NCI-H226 (cell line): ENCODE data around the gene GABARAPL1.
"Not testable (repeated sequence)": the region's sequence is repeated elsewhere in the genome, so short reads cannot be mapped to it uniquely, and the experiment has no call there.

ENCODE experiments used
- DNase-seq: peaks from one replicate; pipeline ENCODE4 v3.0.0-alpha.2; 2015

GABARAPL1 gene

DNA sequence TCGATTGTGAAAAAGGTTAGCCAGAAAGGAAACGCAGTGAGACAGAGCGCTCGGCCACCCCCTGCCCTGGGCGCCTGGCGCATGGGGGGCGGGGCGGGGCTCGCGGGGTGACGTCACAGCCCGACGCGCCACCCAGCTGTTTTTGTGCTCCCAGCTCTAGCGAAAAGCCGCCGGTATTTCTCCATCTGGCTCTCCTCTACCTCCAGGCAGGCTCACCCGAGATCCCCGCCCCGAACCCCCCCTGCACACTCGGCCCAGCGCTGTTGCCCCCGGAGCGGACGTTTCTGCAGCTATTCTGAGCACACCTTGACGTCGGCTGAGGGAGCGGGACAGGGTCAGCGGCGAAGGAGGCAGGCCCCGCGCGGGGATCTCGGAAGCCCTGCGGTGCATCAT is at the start of gene GABARAPL1:
TSS of gene GABARAPL1 (plus strand) at position 139 of the 393 bp plus-strand sequence. CDS start at position 392, 253 bp downstream.
- DNase-seq: peak; percentile 78

DNA sequence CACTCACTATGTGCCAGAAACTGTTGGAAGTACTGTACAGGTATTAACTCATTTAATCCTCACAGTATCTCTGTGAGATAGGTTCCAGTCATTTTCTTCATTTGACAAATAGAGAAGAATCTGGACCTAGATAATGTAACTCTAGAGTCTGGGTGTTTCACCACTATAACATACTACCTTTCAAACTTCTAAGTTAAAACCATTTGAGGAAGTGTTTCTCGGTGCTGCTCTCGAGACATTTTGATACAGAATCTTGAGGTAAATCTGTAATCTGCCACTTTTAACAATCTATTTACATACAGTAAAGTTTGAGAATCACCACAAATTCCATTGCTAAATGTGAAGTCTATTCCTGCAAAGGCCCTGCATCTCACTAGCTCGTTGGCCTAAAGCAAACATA is 49.6 kb upstream of the GABARAPL1 start:
- no peak for DNase-seq

DNA sequence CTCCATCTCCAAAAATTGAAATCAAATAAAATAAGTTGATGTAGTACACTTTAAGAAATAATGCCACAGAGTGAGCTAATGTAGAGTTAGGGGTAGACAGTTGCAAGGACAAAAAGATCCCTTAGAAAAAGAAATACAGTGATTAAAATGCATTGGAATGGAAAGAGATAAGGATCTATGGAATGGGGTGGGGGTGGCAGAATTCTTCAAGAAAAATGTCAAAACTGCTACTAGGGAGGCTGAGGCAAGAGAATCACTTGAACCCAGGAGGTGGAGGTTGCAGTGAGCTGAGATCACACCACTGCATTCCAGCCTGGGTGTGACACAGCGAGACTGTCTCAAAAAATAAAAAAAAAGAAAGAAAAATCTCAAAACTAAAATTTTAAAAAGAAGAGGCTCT is 47.3 kb upstream of the GABARAPL1 start:
- no peak for DNase-seq

DNA sequence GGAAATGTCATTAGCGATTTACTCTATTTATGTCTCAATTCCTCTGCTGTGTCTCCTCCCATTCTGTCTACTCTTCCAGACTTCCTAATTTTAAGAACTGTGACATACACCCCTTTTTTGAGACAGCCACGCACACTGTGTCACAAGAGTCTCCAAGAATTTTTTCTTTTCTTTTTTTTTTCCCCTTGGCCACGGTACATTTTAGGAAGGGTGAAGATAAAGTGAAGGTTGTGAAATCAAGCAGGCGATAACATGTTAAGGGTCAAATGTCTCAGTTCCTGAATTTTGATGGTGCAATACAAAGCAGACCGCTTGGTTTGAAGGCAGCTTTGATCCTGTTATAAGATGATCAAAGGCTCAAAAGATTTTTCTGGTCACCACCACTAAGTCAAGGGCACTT is 45.1 kb upstream of the GABARAPL1 start:
- DNase-seq: no peak

DNA sequence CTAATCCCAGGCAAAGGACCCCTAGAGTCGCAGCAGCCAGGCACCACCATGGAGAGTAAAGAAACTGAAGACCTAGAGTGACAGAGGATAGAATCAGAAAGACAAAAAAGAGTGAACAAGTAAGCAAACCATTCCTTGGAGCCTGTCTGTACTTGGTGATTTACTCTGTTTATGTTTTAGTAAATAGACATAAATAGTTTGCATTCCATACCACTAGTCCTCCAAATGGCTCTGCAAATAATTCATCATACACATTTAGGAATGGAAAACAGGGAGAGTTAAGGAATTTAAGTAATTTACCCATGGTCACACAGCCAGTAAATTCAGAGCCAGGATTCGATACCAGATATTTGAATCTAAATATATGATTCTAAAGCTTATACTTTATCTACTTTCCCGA is 43.6 kb upstream of the GABARAPL1 start:
- DNase-seq: no peak

DNA sequence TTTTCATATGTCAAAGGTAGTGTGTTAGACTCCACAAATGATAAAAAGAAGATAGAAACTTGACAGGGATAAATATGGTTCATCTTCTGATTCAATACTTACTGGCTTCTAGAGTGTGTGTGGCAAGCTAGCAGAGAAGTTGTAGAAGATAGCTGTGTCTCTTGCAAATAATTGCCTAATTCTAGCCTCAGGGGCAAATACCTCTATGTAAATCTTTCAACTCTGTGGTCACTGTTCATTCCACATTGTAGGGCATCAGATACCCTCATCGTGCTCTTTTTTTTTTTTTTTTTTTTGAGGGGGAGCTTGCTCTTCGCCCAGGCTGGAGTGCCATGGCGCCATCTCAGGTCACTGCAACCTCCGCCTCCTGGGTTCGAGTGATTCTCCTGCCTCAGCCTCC is 42.5 kb upstream of the GABARAPL1 start:
- DNase-seq: peak; percentile 89

DNA sequence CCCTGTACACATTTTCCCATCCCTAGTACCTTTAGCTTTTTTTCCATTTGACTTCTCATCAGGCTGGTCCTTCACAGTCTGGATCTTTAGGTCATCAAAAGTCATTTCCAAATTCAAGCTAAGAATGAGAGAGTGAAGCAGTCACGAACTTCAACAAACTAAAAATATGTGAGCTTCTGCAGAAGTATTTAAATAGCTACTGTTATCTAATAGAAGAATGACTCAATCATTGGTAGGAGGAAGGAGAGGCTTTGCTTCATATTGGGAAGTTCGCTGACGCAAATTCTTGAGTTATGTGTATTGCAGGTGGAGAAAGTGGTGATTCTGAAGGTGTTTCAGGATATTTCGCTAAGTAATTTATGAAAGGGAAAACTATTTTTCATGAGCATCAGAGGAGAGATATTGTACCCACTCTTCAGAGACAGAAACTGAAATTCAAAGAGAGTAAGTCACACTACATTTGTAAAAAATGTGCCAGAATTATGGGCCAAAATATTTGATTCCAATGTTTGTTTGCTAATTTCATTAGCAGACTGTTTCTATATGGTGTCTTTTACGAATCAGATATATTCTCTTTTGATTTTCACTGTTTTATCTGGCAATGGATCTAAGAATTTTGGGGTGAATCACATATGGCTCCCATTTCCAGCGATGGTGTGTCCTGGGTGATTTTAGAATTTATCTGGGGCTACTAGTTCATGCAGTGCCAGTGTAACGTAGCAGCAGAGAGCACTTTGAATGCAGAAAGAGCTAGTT is 40.5 kb upstream of the GABARAPL1 start, which contains the start of gene OLR1:
TSS of gene OLR1 (minus strand) at position 160 of the 756 bp plus-strand sequence. CDS start at position 105, 55 bp downstream.
- peak; percentile 88 for DNase-seq

DNA sequence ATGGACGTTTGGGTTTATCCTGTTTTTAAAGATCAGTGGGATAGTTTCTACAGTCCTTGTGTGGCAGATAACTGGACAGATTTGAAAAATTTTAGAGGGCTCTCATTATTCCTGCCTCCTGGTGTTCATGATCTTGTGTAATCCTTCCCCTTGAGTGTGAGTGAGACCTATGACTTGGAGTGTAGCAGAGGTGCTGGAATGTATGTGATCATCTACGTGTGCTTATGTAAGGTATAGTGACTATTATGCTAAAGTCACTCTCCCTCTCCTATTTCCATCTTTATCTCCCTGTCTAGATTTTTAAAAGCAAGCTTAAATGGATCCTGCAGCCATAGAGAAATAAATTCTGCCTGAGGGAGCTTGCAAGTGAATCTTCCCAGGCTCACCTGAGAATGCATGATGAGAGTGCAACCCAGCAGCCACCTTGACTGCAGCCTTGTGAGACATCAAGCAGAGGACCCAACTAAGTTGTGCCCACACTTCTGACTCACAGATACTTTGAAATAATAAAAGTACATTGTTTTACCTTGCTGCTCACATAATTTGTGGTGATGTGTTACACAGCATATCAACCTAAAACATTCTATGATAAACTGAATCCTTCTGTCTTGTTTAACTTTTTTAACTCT is 37.6 kb upstream of the GABARAPL1 start:
- DNase-seq: no peak

DNA sequence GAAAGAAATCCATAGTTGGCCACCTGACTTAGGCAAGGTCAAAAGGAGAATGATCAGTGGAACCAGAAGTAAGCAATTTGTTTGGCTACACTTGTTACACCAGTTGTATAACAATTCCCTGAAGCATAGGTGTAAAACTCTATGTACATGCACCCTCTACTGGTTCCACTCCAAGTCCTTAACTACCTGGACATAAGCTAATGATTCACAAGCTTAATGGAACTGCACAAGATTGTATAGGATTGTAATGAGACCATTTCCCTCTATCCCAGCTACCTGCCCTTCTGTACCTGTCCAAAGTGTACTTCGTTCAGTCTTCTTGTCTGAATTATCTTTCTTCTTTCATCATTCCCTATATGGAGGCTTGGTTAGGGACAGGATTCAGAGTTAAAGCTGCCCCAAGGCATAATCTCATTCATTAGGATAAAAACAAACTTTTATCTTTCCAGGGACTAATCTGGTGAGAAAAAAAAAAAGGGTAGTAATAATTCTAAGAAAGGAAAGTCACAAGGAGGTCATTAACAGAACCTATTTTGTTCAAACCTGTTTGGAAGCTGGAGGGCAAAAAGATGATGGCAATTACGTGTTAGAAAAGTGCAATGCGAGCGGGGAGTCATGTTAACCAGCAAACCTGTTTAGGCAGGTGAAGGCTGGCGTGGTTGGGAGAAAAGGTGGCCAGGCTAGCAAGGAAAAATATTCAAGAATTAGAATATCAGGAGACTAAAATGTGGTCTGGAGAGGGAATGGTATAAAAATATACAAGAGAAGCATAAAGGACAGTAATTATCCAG is 36.6 kb upstream of the GABARAPL1 start:
- DNase-seq: no peak

DNA sequence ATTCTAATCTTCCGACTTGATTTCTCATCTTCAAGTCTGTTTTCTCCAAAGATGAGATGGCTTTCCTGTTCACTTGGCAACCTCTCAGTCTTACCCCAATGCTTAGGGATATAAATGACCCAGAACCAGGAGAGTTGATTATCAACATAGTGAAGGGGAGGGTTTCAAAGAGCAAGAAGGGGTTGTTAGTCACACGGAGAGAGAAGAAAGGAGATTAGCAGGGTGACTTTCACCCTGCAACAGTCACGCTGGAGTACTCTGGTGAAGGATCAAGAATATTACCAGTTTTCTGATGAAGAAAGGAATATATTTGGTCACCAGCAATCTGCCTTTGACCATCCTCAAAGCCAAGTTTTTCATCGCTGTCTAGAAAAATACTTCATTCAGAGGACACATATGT is 33.9 kb upstream of the GABARAPL1 start, which contains the start of gene TMEM52B:
TSS of gene TMEM52B (plus strand) at position 212 of the 400 bp plus-strand sequence. CDS start 543 bp downstream, outside the sequence.
- DNase-seq: no peak

DNA sequence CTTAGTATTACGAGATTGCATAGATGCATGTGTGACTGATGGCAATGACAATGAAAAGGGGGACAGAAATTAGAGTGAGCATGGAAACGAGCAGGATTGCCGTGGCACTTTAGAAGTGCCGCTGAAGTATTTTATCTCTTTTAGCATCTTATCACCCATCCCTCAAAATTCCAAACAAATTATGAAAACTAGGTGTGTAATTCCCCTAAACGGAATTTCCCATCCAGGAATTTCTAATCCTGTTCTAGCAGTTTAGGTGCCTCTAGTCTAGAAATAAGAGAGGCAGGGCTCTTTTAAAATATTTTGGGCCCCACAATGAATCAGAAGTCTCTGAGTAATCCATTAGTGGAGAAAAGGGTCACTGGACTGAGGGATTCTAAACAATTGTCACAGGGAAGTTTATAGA is 32.9 kb upstream of the GABARAPL1 start:
- DNase-seq: no peak

DNA sequence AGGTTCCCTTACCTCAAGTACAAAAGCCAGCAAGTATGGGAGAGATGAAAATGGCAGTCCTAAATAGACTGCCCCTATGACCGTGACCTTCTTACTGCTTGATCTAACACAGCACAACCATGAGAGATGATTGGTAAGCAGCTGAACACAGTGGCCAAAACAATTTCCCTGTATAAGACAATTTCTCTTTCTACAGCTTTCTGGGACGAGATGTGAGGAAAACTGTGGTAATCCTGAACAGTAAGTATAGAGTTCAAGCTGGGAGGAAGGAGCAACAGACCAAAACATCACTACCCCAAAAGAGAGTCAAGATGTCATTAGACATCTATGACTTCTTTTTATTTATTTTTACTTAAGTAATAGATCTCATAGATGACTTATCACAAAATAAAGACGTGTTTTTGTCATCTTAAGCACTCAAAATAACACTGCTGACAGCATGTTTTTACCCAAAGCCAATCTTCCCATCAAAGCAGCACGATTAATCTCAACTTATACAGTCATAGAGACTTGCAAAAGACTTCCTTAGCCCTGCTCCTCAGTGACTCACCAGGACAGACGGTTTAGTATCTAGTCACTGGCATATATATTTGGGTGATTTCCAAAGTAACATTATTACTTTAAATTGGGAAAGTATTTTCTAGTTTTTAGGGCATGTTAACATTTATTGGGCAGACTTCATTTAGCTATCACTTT is 30.2 kb upstream of the GABARAPL1 start:
- peak; percentile 66 for DNase-seq

DNA sequence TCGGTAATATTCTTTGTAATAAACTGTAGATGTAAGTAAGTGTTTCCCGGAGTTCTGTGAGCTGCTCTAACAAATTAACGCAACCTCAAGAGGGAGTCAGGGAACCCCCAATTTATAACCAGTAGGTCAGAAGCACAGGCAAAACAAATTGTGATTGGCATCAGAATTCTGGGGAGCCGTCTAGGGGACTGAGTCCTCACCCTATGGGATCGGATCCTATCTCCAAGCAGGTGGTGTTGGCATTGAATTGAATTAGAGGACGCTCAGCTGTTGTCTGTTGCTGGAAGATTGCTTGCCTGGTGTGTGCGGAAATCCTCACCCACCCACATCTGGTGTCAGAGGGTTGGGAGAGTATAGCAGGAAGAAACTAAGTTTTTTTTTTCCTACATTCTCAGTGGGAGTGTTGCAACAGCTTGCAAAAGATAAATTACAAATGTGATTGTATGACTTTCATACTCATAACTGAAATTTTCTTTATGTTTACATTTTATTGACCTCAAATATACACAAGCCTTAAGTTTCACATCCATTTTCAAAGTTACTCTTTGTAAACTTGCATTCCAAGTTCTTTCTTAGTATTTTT is 28.3 kb upstream of the GABARAPL1 start:
- peak; percentile 41 for DNase-seq

DNA sequence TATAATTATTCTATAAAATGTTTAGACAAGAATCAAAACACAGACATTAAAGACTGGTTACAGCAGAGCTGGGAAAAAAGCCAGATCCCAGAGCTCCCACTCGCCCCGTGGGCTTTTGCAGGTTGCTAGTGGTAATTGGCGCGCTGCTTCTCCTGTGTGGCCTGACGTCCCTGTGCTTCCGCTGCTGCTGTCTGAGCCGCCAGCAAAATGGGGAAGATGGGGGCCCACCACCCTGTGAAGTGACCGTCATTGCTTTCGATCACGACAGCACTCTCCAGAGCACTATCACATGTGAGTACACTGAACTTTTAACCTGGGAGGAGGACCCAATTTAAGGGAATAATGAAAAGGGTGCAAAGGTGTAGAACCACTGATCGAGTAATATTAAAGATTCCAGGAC is 26.4 kb upstream of the GABARAPL1 start:
- DNase-seq: no peak

DNA sequence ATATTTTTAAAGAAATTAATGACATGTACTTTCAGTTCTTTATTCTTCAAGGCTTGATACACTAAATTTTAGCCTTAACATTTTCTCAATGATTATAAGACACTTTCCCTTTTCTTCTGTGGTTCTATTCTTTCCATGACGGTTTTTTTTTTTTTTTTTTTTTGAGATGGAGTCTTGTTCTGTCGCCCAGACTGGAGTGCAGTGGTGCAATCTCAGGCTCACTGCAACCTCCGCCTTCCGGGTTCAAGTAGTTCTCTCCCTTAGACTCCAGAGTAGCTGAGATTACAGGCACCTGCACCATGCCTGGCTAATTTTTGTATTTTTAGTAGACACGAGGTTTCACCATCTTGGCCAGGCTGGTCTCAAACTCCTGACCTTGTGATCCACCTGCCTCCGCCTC is 25.7 kb upstream of the GABARAPL1 start:
- not testable (repeated sequence) for DNase-seq

DNA sequence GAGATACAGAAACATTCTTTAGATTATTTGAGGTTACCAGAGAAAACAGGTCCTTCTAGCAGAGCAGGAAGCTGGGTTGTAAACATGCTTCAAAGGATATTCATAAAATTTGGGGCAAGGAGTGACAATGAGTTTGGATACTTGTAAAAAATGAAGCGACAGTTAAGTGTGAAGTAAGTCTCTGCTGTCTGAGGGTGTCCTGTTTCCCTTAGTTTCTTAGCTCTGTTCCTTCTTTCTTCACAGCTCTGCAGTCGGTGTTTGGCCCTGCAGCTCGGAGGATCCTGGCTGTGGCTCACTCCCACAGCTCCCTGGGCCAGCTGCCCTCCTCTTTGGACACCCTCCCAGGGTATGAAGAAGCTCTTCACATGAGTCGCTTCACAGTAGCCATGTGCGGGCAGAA is 23.0 kb upstream of the GABARAPL1 start:
- DNase-seq: peak; percentile 61

DNA sequence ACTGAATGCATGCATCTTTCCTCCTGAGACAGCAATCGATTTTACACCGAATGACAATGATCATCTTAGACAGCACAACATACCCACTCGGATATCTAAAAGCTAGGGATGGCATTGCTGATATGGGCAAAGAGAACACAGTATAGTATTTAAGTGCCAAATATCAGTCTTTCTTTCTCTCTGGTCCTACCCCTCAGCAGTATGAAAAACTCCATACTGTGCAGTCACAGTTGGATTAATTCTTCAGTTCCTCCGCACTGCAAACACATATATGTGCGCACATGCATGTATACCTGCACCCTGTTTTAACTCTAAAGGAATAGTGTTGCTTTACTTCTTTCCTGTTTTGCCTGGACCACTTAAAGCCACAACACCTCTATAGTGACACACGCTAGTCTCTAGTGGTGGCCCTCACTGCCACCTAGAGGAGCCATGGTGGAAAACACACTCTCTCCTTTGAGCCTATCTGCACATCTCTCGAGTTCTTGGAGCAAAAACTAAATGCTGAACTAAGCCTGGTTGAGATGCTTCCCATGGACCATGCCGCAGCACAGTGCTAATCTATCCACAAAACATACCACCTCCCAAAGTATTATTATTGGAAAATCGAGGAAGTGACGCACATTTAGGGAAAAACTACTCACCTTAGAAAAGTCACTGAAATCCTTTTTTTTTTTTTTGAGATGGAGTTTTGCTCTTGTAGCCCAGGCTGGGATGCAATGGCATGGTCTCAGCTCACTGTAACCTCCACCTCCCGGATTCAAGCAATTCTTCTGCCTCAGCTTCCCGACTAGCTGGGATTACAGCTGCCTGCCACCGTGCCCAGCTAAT is 21.9 kb upstream of the GABARAPL1 start:
- DNase-seq: peak; percentile 31

DNA sequence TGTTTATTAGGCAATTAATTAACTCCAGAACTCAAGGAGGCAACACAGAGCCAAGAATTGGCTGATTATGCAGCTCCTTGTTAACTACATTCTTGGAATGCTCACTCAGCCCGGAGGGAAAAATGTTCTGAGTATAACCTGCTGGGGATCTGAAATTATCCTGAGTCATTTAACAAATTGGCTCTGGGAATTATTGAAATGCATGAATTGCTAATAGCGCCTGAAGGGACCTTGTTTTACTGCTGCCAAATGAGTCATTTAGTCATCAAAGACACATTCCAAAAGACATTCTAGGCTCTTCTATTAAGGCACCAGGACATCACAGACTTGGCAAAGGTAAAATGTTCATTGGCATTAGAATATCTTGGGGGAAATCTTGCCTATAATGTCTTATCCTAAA is 20.8 kb upstream of the GABARAPL1 start:
- DNase-seq: no peak

DNA sequence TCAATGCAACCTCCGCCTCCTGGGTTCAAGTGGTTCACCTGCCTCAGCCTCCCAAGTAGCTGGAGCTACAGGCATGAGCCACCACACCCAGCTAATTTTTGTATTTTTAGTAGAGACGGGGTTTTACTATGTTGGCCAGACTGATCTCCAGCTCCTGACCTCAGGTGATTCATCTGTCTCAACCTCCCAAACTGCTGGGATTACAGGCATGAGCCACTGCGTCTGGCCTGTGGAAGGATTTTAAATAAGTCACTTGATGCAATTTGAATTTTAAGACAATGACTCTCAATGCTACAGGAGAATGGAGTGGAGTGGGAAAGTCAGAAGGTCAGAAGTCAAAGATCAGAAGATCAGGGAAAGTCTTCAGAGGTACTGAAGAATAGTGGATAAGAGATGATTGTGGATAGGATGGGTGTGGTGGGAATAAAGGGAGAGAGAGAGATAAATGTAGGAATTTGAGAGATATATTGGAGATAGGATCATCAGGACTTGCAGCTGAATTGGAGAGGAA is 18.5 kb upstream of the GABARAPL1 start:
- DNase-seq: no peak

DNA sequence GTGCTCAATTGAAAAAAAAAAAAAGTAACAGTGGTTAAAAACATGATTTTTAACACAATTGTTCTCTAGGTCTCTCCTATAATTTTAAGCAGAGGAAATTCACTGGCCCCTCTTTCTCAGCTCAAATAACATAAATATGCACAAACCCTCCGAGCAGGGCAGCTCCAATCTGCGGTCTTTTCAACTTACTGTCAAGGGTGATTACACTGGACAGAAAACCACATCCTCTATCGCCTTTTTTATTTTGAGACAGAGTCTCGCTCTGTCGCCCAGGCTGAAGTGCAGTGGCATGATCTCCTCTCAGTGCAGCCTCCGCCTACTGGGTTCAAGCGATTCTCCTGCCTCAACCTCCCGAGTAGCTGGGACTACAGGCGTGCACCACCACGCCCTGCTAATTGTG is 16.5 kb upstream of the GABARAPL1 start:
- DNase-seq: no peak

DNA sequence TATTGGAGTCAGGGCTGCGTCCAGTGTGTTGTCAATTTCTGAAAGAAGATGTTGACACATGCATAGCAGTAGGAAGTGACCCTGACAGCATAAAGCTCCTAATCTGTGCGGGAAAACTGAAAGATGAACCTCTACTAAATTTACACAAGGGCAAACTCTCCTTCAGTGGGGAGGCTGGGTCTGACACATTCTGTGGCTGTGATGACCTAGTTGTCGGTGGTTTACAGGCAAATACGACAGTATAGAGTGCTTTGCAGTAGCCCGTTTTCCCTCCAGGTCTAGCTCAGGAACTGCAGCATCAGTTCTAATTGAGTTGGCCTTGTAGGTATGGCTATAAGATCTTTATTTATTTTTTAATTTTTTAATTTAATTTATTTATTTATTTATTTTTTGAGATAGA is 14.8 kb upstream of the GABARAPL1 start:
- DNase-seq: no peak
